GM23248 (cell line): ENCODE data around the gene NT5DC1. TPM values are rescaled to one million over a fixed set of nuclear protein-coding genes. Genes with fewer than 3 reads are reported as not detected.

Experiments used
- DNase-seq: peaks from one replicate; pipeline ENCODE4 v3.0.0-alpha.2; 2015
- H2AFZ ChIP-seq: fragments of 200-600 bp; sonication (generic); 2 replicates; pipeline ENCODE4 v1.6.1; 2016; ENCODE audit warnings: antibody characterized with exemption
- H3F3A ChIP-seq: fragments of 200-600 bp; sonication (generic); 2 replicates; pipeline ENCODE4 v1.6.1; 2016; ENCODE audit warnings: mild to moderate bottlenecking, antibody characterized with exemption, mixed run types; ENCODE audit not compliant: insufficient read depth
- H3K27ac ChIP-seq: fragments of 200-600 bp; sonication (generic); 2 replicates; pipeline ENCODE4 v1.5.1; 2016; ENCODE audit warnings: mild to moderate bottlenecking
- H3K27me3 ChIP-seq: fragments of 200-600 bp; sonication (generic); replicated peaks from 2 replicates; pipeline ENCODE4 v1.6.1; 2016; ENCODE audit warnings: mild to moderate bottlenecking; ENCODE audit not compliant: insufficient read depth
- H3K36me3 ChIP-seq: fragments of 200-600 bp; sonication (generic); 2 replicates; pipeline ENCODE4 v1.6.1; 2016; ENCODE audit warnings: low read depth, mild to moderate bottlenecking
- H3K4me1 ChIP-seq: fragments of 200-600 bp; sonication (generic); 2 replicates; pipeline ENCODE4 v1.6.1; 2016; ENCODE audit warnings: mild to moderate bottlenecking; ENCODE audit not compliant: insufficient read depth
- H3K4me2 ChIP-seq: fragments of 200-600 bp; sonication (generic); one replicate; pipeline ENCODE4 v1.6.1; 2016; ENCODE audit warnings: mild to moderate bottlenecking; ENCODE audit not compliant: unreplicated experiment
- H3K4me3 ChIP-seq: fragments of 200-600 bp; sonication (generic); 2 replicates; pipeline ENCODE4 v1.5.1; 2016; ENCODE audit warnings: mild to moderate bottlenecking
- H3K79me2 ChIP-seq: fragments of 200-600 bp; sonication (generic); 2 replicates; pipeline ENCODE4 v1.6.1; 2016; ENCODE audit warnings: mild to moderate bottlenecking; ENCODE audit not compliant: insufficient read depth
- H3K9ac ChIP-seq: fragments of 200-600 bp; sonication (generic); 2 replicates; pipeline ENCODE4 v1.6.1; 2016; ENCODE audit warnings: mild to moderate bottlenecking
- H3K9me2 ChIP-seq: fragments of 200-600 bp; sonication (generic); 2 replicates; pipeline ENCODE4 v1.6.1; 2016; ENCODE audit warnings: mixed run types, mild to moderate bottlenecking, moderate library complexity; ENCODE audit not compliant: insufficient read depth
- H3K9me3 ChIP-seq: fragments of 200-600 bp; sonication (generic); one replicate; pipeline ENCODE4 v1.6.1; 2017; ENCODE audit warnings: low read depth
- H4K20me1 ChIP-seq: fragments of 200-600 bp; sonication (generic); 2 replicates; pipeline ENCODE4 v1.6.0; 2016; ENCODE audit not compliant: insufficient read depth
- EZH2 ChIP-seq: fragments of 200-600 bp; sonication (generic); IDR thresholded peaks from 2 replicates; pipeline ENCODE4 v1.6.1; 2018; ENCODE audit warnings: antibody characterized with exemption, mild to moderate bottlenecking; ENCODE audit not compliant: insufficient read depth, poor library complexity, severe bottlenecking
- EZH2phosphoT487 ChIP-seq: fragments of 200-600 bp; sonication (generic); IDR thresholded peaks from 2 replicates; pipeline ENCODE4 v1.6.1; 2018; ENCODE audit warnings: antibody characterized with exemption, moderate library complexity, mild to moderate bottlenecking, low read depth; ENCODE audit not compliant: insufficient read depth
- WGBS, 2 experiments: methylation state at CpG; one replicate each; pipeline ENCODE4 v1.1.6; 2015 to 2017; ENCODE audit warnings: low lambda C conversion rate in 2 of 2, low coverage in 1 of 2; ENCODE audit errors: missing lambda C conversion rate in 2 of 2; 5-methylcytosine and 5-hydroxymethylcytosine counted together
- in situ Hi-C: fragments of 300-500 bp; cut with MboI; formaldehyde crosslinking; loops from 2 replicates; pipeline ENCODE4 v1.15.0; 2020
- polyA plus RNA-seq: library from polyadenylated mRNA; unstranded; fragments of >200 nt; fragmentation: Nextera tagmentation; extraction: Ambion mirVana; gene quantifications from 2 replicates; pipeline ENCODE4 v1.2.1, GENCODE V29; 2016
- total RNA-seq: library from RNA; depleted of rRNA; stranded (reverse); fragments of >200 nt; shearing (Covaris generic); gene quantifications from 2 replicates; pipeline ENCODE4 v1.2.3, GENCODE V29; 2014

The NT5DC1 gene
- total and polyA plus RNA-seq, 2 experiments from 2014 or later, result 3.4 to 15.4 TPM

- H3K4me1 ChIP-seq, result peaks cover 21% of the 10 kb centered on the region
- H3K4me2 ChIP-seq, result peak overlapping the region; percentile 99
- H3K9ac ChIP-seq, result peak overlapping the region; percentile 81
- WGBS, 2 experiments, result 7 to 8% methylated on average over 13 of the region's 13 CpGs
- no peak for TF ChIP-seq EZH2phosphoT487
- no peak for TF ChIP-seq EZH2
- peak; percentile 42 for DNase-seq
- H3F3A ChIP-seq, result no peaks in the 10 kb centered on the region
- no peaks in the 10 kb centered on the region for H3K9me3 ChIP-seq
- in situ Hi-C loops, result no loop called here
- no peaks in the 10 kb centered on the region for H3K79me2 ChIP-seq
- no peaks in the 10 kb centered on the region for H4K20me1 ChIP-seq
- no peaks in the 10 kb centered on the region for H3K36me3 ChIP-seq
- H3K27me3 ChIP-seq, result no peaks in the 10 kb centered on the region
- no peaks in the 10 kb centered on the region for H3K9me2 ChIP-seq
- H3K4me3 ChIP-seq, result peak overlapping the region; percentile 83
- H2AFZ ChIP-seq, result peak overlapping the region; percentile 99
- H3K27ac ChIP-seq, result peak overlapping the region; percentile 69
Measured at GRCh38 chr6:116059713-116060571, 40.7 kb upstream of the NT5DC1 start.

GRCh38 chr6:116060572-116061283 is 39.9 kb upstream of the NT5DC1 start, which contains the start of gene FRK:
Gene FRK (minus strand): TSS chr6:116060891. CDS start chr6:116060311, 580 bp downstream.
- peak within 1 kb of the TSS; percentile 83 for H3K4me3 ChIP-seq
- in situ Hi-C loops, result no loop called here
- H3K4me1 ChIP-seq, result peaks cover 21% of the 10 kb centered on the region
- no peaks in the 10 kb centered on the region for H3K36me3 ChIP-seq
- H2AFZ ChIP-seq, result peak within 1 kb of the TSS; percentile 99
- WGBS, 2 experiments, result 3 to 6% methylated on average over 7 of the region's 7 CpGs
- no peaks in the 10 kb centered on the region for H3K9me3 ChIP-seq
- peak within 1 kb of the TSS; percentile 99 for H3K4me2 ChIP-seq
- no peaks in the 10 kb centered on the region for H3K79me2 ChIP-seq
- H3F3A ChIP-seq, result no peaks in the 10 kb centered on the region
- H4K20me1 ChIP-seq, result no peaks in the 10 kb centered on the region
- peak within 1 kb of the TSS; percentile 69 for H3K27ac ChIP-seq
- DNase-seq, result peak; percentile 70
- TF ChIP-seq EZH2 (no peak), EZH2phosphoT487 (no peak)
- H3K27me3 ChIP-seq, result no peaks in the 10 kb centered on the region
- peak within 1 kb of the TSS; percentile 81 for H3K9ac ChIP-seq
- H3K9me2 ChIP-seq, result no peaks in the 10 kb centered on the region

GRCh38 chr6:116062496-116062895 is 38.2 kb upstream of the NT5DC1 start:
- no peaks in the 10 kb centered on the region for H3K27me3 ChIP-seq
- H3K27ac ChIP-seq, result no peak overlapping the region
- no peaks in the 10 kb centered on the region for H3F3A ChIP-seq
- H3K4me3 ChIP-seq, result no peak overlapping the region
- H3K9ac ChIP-seq, result no peak overlapping the region
- 84 to 88% methylated on average over 4 of the region's 4 CpGs for WGBS, 2 experiments
- in situ Hi-C loops, result no loop called here
- no peaks in the 10 kb centered on the region for H3K79me2 ChIP-seq
- no peak overlapping the region for H3K4me2 ChIP-seq
- TF ChIP-seq EZH2phosphoT487, result no peak
- TF ChIP-seq EZH2, result no peak
- H3K4me1 ChIP-seq, result peaks cover 21% of the 10 kb centered on the region
- DNase-seq, result no peak
- H3K9me3 ChIP-seq, result no peaks in the 10 kb centered on the region
- H3K9me2 ChIP-seq, result no peaks in the 10 kb centered on the region
- no peak overlapping the region for H2AFZ ChIP-seq
- no peaks in the 10 kb centered on the region for H3K36me3 ChIP-seq
- H4K20me1 ChIP-seq, result no peaks in the 10 kb centered on the region

GRCh38 chr6:116064666-116065065 is 36.0 kb upstream of the NT5DC1 start:
- H3K27me3 ChIP-seq, result no peaks in the 10 kb centered on the region
- H3K4me3 ChIP-seq, result no peak overlapping the region
- no peaks in the 10 kb centered on the region for H4K20me1 ChIP-seq
- no peaks in the 10 kb centered on the region for H3K79me2 ChIP-seq
- no peak overlapping the region for H3K27ac ChIP-seq
- TF ChIP-seq EZH2phosphoT487 (no peak), EZH2 (no peak)
- no peak overlapping the region for H2AFZ ChIP-seq
- H3K9me2 ChIP-seq, result 0 out of 2 replicates have a peak, but pooled peaks cover 4% of the 10 kb centered on the region
- in situ Hi-C loops, result no loop called here
- no peaks in the 10 kb centered on the region for H3F3A ChIP-seq
- peaks cover 16% of the 10 kb centered on the region for H3K4me1 ChIP-seq
- H3K9ac ChIP-seq, result no peak overlapping the region
- no peak for DNase-seq
- no peaks in the 10 kb centered on the region for H3K36me3 ChIP-seq
- H3K4me2 ChIP-seq, result no peak overlapping the region
- no peaks in the 10 kb centered on the region for H3K9me3 ChIP-seq
